GM18499 (cell line): ENCODE results near the gene NT5DC3.

Experiments used
- ATAC-seq: cut with Tn5 transposase; IDR thresholded peaks from one replicate; pipeline ENCODE4 v1.9.1; 2021; ENCODE audit warnings: moderate number of reproducible peaks; ENCODE audit not compliant: insufficient read depth, unreplicated experiment

Gene NT5DC3

DNA sequence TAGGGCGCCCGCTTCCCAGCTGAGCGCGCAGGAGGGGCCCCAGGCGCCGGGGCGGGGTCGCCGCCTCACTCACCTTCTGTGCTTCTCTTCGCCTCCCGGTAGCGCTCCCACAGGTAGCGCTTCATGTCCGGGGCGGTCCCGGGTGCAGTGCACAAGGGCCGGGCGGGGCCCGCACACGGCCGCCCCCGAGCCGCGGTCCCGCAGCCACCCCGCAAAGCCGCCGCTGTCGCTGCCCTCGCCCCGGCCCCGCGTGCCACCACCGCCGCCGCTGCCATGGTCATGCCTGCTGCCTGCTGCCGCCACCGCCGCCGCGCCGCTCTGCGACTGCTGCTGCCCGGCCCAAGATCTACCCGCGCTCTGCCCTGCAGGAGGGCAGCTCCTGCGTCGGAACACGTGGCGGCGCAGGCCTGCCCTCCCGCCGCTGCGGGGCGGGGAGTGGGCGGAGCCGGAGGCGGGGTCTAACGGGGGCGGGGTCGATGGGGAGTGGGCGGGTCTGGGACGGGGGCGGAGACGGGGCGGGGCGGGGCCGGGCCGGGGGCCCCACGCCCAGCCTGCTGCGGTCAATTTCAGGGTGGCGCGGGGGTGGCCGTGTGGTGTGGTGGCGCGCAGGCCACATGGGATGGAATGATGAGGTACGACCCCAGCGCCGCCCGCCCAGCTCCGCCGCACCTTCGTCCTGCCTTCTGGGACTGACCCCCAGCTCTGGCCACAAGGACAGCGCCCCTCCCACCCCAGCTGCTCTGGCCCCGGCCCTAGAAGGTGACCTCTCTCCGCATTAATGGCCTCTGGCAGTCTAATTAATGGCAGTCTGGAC, at the start of gene NT5DC3:
Gene NT5DC3, minus strand, starts transcription at position 359 of the 814 bp plus-strand sequence. Its CDS starts 78 bp downstream, at position 281.
- ATAC-seq = peak; percentile 57

DNA sequence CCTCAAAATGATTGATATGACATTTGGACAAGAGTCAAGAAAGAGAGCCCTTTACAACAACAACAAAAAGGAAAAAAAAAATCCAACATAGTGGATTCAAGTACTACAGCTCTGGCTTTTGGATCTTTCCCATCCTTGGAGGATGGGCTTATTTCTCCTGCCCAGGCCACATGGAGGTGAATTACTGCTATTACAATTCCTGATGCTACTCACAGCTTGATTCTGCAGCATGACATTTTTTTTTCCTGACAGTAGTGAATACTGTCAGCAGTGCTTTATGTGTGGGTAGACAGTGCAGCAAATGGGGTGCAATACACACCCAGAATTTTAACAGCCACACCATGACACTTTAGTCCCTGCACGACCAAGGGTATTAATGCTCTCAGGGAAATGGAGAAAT, 46.7 kb upstream of the NT5DC3 start:
- no peak for ATAC-seq

DNA sequence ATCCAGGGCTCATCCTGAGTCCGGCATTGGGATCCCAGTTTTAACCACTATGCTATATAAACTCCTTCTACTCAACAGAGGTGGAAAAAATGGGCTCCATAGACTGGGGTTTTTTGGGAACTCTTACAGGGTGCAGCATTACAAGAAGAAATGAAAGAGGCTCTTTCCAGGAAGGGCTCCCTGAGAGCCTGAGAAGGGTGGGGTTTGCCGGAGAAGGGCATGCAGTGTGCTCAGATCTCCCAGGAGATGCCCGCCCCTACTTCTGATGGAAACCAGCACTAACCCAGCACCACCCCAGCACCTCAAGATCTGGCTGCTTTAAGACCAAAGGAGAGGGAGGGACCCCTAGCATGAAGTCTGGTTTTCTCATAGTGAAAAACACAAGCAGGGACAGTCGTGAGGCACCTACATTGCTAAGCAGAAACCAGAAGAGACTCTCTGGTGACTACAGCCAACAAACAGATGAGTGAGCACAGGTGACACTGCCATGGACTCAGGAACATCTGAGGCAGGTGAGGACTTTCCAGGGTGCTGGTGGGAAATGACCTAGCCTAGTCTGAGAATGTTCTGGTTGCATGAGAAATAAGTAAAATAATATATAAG, 45.3 kb upstream of the NT5DC3 start:
- no peak for ATAC-seq

DNA sequence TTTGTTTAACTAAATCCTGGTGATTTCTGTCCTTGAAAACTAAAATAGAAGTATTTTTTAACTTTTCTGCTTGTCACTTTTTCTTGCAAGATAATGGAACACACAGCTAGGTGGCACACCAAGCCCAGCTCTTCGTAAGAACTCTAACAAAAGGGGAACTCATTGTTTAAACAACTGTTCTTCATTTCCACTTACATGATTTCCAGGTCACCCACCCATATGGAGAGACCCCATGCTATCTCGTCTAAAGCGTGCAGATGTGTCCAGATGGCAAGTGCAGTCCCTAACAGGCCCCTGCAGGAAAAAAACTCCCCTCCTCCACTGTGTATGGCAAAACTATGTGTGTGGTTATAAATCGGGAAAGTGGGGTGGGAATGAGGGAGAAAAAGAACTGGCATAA, 43.3 kb upstream of the NT5DC3 start:
- no peak for ATAC-seq

DNA sequence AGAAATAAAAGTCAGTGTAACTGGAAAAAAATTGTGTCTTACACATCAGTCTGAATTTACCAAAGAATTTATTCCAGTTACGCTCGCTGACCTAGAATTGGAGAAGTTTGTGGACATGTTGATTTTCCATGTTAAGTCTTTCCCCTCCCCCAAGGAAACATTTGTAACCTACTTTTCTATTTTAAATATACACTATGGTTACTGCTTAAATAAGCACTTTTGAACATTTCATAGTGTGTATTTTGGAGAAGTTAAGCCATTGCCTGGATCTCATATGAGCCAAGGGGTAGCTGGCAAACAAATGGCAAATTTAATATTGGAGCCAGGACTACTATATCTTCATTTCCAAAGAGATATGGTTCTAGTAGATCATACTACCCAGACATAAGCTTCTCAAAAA, 42.9 kb upstream of the NT5DC3 start:
- no peak for ATAC-seq

DNA sequence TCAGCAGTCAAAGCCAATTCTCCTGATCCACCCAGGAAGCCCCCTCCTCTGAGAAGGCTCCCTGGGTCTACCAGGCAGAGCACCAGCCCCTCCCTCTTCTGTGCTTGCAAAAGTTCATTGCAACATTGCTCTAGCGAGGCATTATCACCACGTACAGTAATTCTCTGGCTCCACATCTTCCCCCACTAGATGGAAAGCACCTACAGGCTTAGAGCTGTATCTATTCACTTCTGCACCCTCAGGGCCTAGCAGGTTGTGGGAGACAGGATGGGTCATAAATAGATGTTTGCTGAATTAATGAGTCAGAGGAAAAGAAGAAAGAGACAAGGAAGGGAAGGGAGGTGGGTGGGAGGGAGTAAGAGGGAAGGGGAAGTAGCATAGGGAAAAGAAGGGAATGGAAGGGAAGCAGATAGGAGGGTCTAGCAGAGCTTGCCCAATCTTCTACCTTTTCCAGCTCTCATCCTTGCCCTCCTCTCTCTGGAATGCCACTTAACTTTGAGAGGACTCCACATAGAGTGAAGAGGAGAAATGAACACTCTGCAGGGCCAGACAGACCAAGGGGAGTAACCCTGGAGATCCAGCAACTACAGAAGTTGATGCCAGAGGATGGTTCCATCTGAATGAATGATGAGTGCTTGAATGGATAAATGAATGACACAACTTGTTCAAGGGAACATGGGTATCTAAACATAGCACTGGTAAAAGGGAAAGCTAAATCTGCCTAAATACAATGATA, 42.0 kb upstream of the NT5DC3 start:
- ATAC-seq = no peak

DNA sequence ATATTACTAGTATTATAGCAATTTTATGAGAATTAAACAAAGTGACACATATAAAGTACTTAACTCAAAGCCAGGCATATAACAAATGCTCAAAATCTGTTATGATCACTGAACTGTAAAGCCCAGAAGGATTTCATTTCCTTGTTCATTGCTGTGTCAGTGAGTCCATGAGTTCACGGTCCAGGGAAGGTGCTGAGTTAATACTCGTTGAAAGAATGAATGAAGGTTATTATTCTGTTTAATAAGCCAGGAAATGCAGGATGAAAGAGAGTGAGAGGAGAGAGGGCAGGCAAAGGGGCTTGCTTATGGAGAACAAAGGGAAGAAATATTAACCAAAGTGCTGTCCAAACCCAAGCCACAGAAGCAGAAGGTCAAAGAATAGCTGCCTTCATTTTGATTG, 40.2 kb upstream of the NT5DC3 start:
- no peak for ATAC-seq

DNA sequence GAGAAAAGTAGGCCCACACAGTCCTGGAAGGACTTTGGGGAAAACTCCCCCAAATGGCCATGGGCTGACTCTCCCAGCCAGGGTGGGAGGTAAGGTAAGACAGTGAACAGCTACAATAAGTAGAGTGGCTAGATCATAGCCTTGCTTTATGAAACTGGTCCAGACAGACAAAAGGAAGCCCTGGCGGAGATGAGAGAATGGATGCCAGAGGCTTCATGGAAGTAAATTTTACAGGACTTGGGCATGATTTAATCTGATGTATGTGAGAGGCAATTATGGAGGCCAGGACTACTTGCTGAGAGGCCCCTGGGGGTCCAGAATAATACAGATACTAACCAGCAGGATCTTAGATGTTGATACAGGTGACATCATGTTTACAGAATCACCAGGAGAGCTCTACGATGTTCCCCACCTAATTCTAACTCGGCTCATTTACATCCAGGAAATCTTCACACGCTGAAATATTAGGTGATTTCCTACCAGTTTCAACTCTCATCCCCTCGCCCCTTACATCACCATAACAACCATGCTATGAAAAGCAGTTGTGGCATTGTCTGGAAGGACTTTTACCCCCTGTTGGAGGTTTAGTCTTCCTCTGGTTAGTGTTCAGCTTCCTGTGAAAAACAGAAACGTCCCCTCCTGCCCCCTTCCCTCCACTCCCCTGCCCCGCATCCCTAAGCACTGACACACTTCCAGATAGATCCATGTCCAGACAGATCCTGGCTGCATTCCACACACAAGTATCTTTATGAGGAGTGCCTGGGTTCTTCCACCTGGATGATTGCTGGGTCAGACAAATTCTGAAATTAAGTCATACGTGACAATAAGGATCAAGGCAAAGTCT, 39.5 kb upstream of the NT5DC3 start:
- no peak for ATAC-seq

DNA sequence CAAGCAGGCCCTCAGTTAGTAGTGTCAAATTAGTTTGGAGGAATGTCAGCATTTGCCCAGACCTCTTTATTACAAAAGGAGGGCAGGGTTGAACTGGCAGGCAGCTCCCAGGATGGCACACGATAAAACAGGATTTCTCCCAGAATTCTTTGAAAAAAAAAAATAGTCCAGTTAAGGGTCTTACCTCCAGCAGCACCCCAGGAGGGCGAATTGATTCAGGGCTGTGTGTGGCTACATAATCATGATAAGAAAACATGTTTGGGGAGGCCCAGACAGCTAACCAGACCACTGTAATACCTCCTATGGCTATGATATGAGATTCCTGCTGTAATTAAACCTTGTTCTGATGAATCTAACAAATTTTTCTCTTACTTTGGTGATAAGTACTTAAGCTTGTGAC, 38.8 kb upstream of the NT5DC3 start:
- ATAC-seq = no peak

DNA sequence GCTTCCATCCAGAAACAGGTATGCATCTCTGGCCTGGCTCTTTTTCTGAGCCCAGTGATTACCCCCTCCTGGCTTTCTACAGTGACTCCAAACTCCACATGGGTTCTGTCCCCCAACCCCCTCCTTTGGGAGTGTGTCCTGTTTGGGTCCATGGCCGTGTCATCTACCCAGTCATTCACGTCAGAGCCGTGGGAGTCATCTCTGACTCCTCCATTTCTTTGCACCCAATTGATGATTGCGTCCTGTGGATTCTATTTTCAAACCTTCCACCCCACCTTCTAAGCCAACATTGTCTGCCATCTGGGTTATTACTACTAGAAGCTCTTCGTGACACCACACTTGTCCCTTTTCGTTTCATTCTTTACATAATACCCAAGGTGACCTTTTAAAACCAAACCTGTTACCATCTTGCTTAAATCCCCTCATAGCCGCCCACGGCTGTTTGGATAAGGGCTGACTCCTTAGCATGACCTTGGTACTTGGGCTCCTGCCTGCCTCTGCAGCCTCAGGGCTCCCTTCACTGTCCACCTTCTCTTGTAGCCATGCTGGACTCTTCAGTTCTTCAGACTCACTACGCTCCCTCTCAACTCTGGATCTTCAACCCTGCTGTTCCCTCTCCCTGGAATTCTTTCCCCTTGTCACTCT, 38.1 kb upstream of the NT5DC3 start:
- ATAC-seq = no peak

DNA sequence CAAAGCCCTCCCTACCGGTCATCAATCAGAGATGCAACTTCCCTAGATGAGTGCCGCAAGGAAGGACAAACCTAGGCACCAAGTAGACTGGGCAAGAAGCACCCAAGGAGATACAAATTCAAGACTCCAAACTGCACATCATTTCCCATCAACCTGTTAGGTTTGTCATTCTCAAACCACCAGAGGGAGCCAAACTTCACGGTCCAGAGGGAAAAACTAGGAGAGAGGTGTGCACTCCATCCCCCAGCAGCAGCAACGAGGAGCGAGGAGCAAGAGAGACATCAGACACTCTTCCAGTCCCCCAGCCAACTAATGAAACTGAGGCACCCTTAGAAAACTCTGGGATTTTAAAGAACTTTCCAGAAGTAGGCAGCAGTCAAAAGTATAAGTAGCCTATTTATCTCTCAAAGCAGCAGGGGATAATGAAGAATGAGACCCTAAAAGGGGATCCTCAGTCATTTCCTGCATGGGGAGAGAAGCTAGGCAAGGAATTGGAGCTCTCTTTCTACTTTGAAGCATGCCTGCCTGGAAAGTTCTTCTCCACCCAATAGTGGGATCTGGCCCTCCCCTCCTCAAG, 37.0 kb upstream of the NT5DC3 start:
- no peak for ATAC-seq

DNA sequence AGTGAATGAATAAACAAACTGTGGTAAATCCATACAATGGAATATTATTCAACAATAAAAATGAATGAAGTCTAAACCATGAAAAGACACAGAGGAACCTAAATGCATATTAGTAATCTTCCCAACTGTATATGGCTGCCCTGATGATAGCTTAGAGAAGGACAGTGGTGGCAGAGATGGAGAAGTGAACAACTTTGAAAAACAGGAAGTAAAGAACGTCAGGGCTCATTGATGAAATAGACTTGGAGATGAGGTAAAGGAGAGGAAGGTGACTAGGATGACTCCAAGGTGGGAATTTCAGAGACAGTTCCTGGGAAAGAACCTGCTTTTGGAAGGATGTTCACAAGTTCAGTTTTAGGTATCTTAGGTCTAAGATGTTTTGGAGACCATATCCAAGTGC, 36.3 kb upstream of the NT5DC3 start:
- ATAC-seq = no peak

DNA sequence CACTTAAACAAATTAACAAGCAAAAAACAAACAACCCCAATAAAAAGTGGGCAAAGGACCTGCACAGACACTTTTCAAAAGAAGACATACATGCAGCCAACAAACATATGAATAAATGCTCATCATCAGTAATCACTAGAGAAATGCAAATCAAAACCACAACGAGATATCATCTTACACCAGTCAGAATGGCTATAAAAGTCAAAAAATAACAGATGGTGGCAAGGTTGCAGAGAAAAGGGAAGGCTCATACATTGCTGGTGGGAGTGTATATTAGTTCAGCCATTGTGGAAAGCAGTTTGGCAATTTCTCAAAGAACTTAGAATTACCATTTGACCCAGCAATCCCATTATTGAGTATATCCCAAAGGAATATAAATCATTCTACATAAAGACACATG, 34.6 kb upstream of the NT5DC3 start:
- ATAC-seq = no peak

DNA sequence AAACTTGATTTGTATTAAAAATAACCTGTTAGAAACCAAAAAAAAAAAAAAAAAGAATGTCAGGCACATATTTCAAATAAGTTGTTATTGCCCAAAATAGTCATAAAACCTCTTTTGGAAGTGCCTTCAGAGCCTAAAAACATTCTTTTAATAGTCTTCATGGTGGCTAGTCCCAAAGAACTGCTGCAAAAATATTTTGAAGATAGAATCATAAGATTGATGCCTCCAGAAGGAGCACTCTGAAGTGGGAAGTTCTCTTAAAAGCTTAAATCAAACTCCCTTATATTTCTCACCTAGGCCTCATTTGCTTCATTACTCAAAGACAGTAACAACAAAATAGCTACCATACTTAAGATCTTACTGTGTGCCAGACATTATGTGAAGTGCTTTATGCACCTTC, 27.2 kb upstream of the NT5DC3 start:
- ATAC-seq = no peak

DNA sequence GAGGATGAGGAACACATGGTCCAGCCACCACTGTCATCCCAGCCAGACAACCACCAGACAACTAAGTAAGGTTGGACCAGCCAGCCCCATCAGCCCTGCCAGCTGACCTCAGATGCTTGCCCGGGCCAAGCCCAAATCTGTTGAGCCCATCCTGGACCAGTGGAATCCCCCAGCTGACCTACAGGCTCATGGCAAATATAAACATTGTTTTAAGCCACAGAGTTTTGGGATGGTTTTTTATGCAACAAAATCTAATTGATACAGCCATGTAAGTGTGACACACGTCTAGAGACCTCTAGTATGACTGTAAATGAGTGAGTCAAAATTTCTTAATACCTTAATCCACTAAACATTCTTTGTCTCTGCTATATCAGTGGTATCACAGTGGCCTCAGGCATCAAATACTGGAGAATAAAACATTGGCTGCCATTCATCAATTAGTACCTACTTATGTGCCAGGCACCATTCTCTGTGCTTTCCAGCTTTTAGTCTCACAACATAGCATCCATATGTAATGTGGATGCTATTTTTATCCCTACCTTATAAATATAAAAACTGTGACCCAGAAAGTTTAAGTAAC, 24.2 kb upstream of the NT5DC3 start:
- ATAC-seq = no peak

DNA sequence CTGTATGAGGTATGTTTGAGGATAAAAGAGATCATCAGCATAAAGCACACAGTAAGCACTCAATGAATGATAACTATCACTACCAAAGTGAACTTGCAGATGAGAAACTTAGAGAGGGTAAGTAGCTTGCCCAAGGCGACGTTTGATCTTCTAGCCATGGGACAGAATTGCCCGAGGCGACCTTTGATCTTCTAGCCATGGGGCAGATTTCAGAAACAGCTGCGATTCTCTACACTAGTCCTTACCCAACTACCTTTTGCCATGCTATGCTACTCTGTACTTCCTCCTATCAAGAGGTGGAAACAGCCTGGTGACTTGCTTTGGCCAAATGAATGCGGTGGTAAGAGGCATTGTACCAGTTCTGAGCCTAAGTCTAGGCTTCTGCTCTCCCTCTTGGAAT, 23.7 kb upstream of the NT5DC3 start:
- ATAC-seq = no peak

DNA sequence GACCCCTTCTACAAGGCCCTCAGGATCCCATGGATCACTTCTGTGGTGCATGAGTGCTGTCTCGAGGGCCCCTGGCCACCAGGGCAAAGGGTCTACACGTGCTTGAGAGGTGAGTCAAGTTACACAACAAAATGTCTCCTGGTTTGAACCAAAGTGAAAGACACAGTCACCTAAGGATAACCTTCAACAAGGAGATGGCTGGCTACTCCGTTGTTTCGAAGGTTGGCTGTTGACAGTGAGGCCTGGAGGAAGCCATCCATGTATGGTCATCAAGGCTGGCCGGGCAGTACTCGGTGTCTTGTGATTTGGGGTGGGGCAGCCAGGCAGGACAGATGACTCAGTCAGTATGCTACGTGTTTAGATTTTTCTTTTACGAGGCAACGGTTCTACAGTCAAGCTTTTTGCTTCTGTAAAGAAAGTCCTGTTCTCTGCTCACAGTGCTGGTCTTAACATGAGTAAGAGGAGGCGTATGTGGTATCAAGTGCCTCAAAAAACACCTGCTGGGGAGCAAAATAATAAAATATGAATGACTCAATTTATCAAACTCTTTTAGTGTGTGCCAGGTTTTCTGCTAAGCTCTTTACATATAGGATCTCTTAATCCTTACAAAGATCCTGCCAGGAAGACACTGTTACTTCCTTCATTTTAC, 18.0 kb upstream of the NT5DC3 start:
- no peak for ATAC-seq

DNA sequence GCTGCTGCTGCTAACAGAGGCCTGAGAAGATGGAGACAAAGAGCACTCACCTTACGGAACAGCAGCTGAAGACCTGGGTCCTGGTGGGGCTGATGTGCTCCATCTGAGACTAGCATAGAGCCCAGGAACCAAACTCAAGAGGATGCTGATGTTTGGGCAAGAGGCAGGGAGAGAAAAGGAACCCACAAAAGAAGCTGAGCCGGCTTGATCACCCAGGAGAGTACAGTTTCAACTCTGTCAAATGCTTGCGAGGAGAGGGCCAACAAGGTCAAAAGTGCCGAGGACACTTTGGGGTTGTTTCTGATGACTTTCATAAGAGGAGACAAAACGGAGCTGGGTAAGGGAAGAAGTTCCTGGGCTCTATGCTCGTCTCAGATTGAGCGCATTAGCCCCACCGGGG, 17.3 kb upstream of the NT5DC3 start:
- no peak for ATAC-seq

DNA sequence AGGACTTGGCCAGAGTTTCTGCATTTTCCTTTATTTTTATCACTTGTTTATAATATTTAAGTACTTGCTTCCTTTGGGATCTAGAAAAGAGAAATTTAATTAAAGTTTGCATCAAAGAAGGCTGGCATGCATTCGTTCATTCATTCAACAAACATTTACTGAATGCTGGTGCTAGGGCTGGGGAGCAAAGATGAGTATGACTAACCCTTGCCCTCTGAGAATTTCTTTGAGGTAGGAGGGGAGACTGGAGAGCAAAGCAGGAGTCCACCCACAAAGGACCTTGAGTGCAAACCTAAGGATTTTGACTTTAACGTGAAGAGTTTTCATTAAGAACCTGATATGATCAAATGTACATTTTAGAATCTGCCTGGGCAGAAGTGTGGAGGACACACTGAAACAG, 16.1 kb upstream of the NT5DC3 start:
- no peak for ATAC-seq
